Measurements from ENCODE around the gene TRMT112. TPM values are rescaled to one million over a fixed set of nuclear protein-coding genes. Genes with fewer than 3 reads are reported as not detected.

TRMT112 gene
- polyA plus RNA-seq, 2 donors, result 201 to 211 TPM

DNA sequence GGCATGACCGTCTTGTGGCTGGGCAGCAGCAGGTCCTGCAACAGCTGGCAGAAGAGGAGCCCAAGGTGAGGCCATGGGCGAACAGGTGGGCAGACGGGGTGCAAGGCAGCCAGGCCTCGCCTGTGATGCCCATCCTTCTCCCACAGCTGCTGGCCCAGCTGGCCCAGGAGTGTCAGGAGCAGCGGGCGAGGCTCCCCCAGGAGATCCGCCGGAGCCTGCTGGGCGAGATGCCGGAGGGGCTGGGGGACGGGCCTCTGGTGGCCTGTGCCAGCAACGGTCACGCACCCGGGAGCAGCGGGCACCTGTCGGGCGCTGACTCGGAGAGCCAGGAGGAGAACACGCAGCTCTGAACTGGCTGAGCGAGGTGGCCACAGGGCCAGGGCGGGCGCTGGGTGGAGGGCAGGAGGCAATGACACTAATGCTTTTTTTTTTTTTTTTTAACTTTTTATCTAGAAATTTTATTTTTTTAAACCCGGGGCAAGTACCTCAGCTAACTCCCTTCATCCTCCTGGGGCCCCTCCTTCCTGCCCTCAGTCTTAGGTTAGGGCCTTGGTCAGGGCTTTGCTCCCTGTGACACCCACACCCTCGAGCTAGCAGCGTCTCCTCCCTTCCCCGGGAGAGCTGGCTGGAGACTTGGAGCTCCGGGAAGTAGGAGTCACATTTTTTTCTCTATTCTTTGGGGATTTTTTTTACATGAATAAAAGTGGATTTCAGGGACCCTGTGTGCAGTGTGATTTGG, 50.0 kb downstream of the TRMT112 start:
- no peaks in the 10 kb centered on the region for H3K9me3 ChIP-seq (ENCODE audit: control insufficient read depth in 2 of 2, insufficient read depth in 1 of 2, low read depth in 1 of 2, low read length in 1 of 2)
- H3K27me3 ChIP-seq (ENCODE audit: control insufficient read depth in 1 of 2, insufficient read depth in 2 of 2, low read length in 2 of 2), result no peaks in the 10 kb centered on the region
- H3K4me3 ChIP-seq (ENCODE audit: low read depth in 1 of 2, low read length in 2 of 2), result no peak overlapping the region
- H3K4me1 ChIP-seq (ENCODE audit: control insufficient read depth in 2 of 2, insufficient read depth in 2 of 2, low read length in 1 of 2), result peaks cover 4 to 20% of the 10 kb centered on the region in 2 donors
- H3K27ac ChIP-seq (ENCODE audit: low read depth in 2 of 2, low read length in 1 of 2), result peak overlapping the region; percentile 96
- H3K36me3 ChIP-seq (ENCODE audit: control insufficient read depth in 2 of 2, insufficient read depth in 2 of 2, low read length in 1 of 2), result peaks cover 5 to 39% of the 10 kb centered on the region in 2 donors
- WGBS, 2 donors, result 45 to 61% methylated on average over 27 of the region's 27 CpGs

Other genes starting within 250 kb of the TRMT112 start
- 10 to 100 TPM; 25.6 to 75.6 TPM for gene MACROD1, start 151.4 kb downstream of the TRMT112 start, polyA plus RNA-seq
- 10 to 100 TPM; 60.0 to 69.4 TPM for gene STIP1, start 131.4 kb downstream of the TRMT112 start, polyA plus RNA-seq
- 1 to 10 TPM; 4.4 to 5.8 TPM for gene FERMT3, start 110.8 kb downstream of the TRMT112 start, polyA plus RNA-seq
- 10 to 100 TPM; 44.9 to 61.1 TPM for gene TRPT1, start 91.4 kb downstream of the TRMT112 start, polyA plus RNA-seq
- gene NUDT22, start 91.3 kb downstream of the TRMT112 start, polyA plus RNA-seq, result 10 to 100 TPM; 49.5 to 55.1 TPM
- 10 to 100 TPM; 31.2 to 53.7 TPM for gene DNAJC4, start 87.0 kb downstream of the TRMT112 start, polyA plus RNA-seq
- 10 to 100 TPM; 34.6 to 48.1 TPM for gene VEGFB, start 83.0 kb downstream of the TRMT112 start, polyA plus RNA-seq
- gene FKBP2, start 76.5 kb downstream of the TRMT112 start, polyA plus RNA-seq, result 100 to 1,000 TPM; 119 to 202 TPM
- 100 to 1,000 TPM; 211 to 349 TPM for gene PPP1R14B, start 70.6 kb downstream of the TRMT112 start, polyA plus RNA-seq
- 10 to 100 TPM; 24.6 to 37.4 TPM for gene PLCB3, start 66.0 kb downstream of the TRMT112 start, polyA plus RNA-seq
- 10 to 100 TPM; 57.4 to 64.8 TPM for gene BAD, start 32.9 kb downstream of the TRMT112 start, polyA plus RNA-seq
- gene GPR137, start 31.7 kb downstream of the TRMT112 start, polyA plus RNA-seq, result 10 to 100 TPM; 18.6 to 22.7 TPM
- not detected for gene KCNK4, start 26.3 kb downstream of the TRMT112 start, polyA plus RNA-seq
- under 1 TPM; 0.37 to 0.39 TPM for gene CATSPERZ, start 17.2 kb downstream of the TRMT112 start, polyA plus RNA-seq
- 10 to 100 TPM; 63.7 to 85.4 TPM for gene ESRRA, start 12.0 kb downstream of the TRMT112 start, polyA plus RNA-seq
- 100 to 1,000 TPM; 442 to 808 TPM for gene PRDX5, start 562 bp upstream of the TRMT112 start, polyA plus RNA-seq
- gene CCDC88B, start 22.6 kb upstream of the TRMT112 start, polyA plus RNA-seq, result 10 to 100 TPM; 11.2 to 33.3 TPM
- gene RPS6KA4, start 41.6 kb upstream of the TRMT112 start, polyA plus RNA-seq, result 10 to 100 TPM; 28.5 to 31.2 TPM
- not detected for gene SLC22A11, start 238.4 kb upstream of the TRMT112 start, polyA plus RNA-seq